HG02678 (cell line): ENCODE results near the gene RNPEPL1.
A peak's percentile ranks its signal among the peaks of the same experiment; 100 is the strongest.

Source experiments
- ATAC-seq: cut with Tn5 transposase; IDR thresholded peaks from one replicate; pipeline ENCODE4 v1.9.1; 2021; ENCODE audit warnings: mild to moderate bottlenecking, moderate library complexity; ENCODE audit not compliant: unreplicated experiment

Gene RNPEPL1

DNA sequence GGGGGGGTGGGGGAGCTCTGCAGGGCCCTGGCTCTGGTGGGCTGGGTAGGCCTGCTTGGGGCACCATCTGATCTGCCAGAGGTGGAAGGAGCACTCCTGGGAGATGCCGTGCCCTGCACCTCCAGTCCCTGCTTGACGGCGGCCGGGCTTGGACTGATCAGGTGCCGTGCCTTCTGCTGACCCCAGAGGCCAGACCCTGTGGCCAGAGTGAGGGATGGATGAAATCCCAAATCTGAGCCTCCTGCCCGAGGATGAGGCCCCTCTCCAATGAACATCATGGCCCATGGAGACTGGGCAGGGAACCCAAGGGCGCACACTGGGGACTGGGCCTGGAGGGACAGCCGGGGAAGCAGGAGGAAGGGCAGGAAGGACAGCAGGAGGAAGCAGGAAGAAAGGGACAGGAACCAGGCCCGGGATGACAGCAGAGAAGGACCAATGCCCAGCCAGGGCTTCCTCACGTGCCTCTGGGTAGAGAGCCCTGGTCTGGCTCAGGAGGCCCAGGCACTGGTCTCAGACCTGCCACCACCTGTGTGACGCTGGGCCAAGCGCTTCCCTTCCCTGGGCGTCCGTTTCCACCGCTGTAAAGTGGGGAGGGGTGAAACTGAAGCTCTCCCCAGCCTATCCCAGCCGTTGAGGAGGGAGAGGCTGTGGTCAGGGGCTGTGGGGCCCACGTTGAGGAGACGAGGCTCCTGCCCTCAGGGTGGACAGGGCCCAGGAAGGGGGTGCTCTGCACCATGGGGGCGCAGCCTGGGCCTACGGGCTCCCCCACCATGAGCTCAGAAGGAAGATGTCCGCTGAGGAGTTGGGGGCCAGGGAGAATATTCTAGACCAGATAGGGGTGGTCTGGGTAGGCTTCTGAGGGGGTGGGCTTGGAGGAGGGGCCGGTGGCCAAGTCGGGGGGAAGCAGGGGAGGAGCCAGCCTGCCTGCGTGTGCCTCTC lies 56.0 kb downstream of the RNPEPL1 start:
- ATAC-seq: no peak

DNA sequence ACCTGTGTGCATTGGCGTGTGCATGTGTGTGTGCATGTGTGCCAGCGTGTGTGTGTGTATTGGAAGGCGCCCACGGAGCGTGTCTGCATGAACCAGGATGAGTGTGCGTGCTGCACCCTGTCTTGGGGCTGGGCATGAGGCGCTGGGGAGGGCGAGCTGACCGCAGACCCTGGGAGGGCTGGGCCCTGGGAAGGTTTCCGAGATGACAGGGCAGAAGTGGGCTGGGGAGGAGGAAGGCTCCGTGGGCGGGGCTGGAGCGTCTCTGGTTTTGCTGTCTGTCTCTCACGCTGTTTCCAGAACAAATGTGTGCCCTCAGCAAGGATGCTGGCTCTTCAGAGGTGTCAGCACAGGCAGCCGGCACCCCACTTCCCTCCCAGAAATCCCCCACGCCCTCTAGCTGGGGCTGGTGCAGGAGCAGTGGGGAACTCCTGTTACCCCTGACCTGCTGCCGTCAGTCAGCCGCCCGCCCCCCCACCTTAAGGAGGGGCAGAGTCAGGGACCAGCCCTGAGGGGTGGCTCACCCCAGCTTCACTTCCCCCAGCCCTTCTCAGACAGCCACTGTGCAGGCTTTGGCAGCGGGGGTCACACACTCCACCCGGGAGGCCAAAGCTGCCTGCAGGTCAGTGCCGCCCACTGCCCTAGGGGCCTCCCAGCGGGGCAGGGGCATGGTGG lies 56.8 kb downstream of the RNPEPL1 start, which contains the start of gene GPR35:
Gene GPR35 (plus strand): TSS at position 531 of the 672 bp plus-strand sequence. CDS start 4,473 bp downstream, outside the sequence.
- peak; percentile 33 for ATAC-seq

GRCh38 chr2:240626531-240627300 lies 58.4 kb downstream of the RNPEPL1 start:
- ATAC-seq: no peak

GRCh38 chr2:240627736-240628506 lies 59.6 kb downstream of the RNPEPL1 start:
- ATAC-seq: no peak

DNA sequence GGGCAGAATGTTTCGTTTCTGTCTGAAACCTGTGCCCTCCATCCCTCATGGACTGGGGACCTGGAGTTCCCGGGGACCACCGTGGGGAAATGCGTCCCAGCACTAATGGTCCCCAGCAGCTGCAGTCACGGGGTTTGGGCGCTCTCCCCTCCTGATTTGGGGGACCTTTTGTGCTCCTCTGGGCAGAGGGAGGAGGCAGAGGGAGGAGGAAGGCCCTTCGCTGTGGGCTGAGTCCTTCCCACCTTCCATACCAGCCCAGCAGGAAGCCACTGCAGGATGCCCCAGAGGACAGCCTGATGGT lies 60.2 kb downstream of the RNPEPL1 start:
- no peak for ATAC-seq

- no peak for ATAC-seq
Observed at GRCh38 chr2:240628808-240629618, 60.7 kb downstream of the RNPEPL1 start.

GRCh38 chr2:240629619-240629967 lies 61.3 kb downstream of the RNPEPL1 start:
- ATAC-seq: no peak

DNA sequence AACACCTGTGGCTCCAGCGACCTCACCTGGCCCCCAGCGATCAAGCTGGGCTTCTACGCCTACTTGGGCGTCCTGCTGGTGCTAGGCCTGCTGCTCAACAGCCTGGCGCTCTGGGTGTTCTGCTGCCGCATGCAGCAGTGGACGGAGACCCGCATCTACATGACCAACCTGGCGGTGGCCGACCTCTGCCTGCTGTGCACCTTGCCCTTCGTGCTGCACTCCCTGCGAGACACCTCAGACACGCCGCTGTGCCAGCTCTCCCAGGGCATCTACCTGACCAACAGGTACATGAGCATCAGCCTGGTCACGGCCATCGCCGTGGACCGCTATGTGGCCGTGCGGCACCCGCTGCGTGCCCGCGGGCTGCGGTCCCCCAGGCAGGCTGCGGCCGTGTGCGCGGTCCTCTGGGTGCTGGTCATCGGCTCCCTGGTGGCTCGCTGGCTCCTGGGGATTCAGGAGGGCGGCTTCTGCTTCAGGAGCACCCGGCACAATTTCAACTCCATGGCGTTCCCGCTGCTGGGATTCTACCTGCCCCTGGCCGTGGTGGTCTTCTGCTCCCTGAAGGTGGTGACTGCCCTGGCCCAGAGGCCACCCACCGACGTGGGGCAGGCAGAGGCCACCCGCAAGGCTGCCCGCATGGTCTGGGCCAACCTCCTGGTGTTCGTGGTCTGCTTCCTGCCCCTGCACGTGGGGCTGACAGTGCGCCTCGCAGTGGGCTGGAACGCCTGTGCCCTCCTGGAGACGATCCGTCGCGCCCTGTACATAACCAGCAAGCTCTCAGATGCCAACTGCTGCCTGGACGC lies 61.9 kb downstream of the RNPEPL1 start:
- no peak for ATAC-seq
